ENCODE results near the gene TSEN15. TPM values are rescaled to one million over a fixed set of nuclear protein-coding genes. Genes with fewer than 3 reads are reported as not detected.

TSEN15 gene
- total RNA-seq, 2 experiments from 2014 or later = 11.2 to 12.2 TPM

DNA sequence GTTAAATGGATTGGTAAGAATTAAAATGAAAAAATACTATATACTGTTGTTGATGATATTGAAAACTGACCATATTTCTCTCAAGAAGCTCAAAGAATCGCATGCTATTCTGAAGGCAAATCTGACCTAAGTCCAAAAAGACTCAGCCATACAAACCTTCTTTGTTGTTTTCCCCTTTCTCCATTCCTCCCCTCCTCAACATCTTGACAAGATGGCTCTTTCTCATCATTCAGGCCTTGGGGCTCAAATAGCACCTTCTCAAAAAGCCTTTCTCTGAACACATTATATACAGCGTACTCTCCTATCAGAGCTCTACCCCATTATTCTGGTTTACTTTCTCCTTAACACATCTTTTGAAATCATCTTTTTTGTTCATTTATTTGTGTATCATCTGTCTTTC is 31.2 kb upstream of the TSEN15 start:
- H3K4me1 ChIP-seq (ENCODE audit: insufficient read depth, low read length) = no peaks in the 10 kb centered on the region
- H3K27ac ChIP-seq (ENCODE audit: low read depth in 1 of 2, low read length in 2 of 2) = no peak overlapping the region
- no peaks in the 10 kb centered on the region for H3K4me1 Mint-ChIP-seq (ENCODE audit: low read depth)
- H3K36me3 ChIP-seq (ENCODE audit: insufficient read depth, low read length) = no peaks in the 10 kb centered on the region
- CTCF ChIA-PET = no interaction called here
- no peak overlapping the region for H3K4me3 Mint-ChIP-seq
- peaks cover 0 to 4% of the 10 kb centered on the region in 2 experiments for H3K27me3 ChIP-seq (ENCODE audit: control insufficient read depth in 1 of 2, insufficient read depth in 2 of 2, low read length in 2 of 2)
- no peak for DNase-seq
- no peaks in the 10 kb centered on the region for H3K36me3 Mint-ChIP-seq (ENCODE audit: low read depth)
- TF ChIP-seq, protein P1, sequence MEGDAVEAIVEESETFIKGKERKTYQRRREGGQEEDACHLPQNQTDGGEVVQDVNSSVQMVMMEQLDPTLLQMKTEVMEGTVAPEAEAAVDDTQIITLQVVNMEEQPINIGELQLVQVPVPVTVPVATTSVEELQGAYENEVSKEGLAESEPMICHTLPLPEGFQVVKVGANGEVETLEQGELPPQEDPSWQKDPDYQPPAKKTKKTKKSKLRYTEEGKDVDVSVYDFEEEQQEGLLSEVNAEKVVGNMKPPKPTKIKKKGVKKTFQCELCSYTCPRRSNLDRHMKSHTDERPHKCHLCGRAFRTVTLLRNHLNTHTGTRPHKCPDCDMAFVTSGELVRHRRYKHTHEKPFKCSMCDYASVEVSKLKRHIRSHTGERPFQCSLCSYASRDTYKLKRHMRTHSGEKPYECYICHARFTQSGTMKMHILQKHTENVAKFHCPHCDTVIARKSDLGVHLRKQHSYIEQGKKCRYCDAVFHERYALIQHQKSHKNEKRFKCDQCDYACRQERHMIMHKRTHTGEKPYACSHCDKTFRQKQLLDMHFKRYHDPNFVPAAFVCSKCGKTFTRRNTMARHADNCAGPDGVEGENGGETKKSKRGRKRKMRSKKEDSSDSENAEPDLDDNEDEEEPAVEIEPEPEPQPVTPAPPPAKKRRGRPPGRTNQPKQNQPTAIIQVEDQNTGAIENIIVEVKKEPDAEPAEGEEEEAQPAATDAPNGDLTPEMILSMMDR (IDR thresholded peaks at IDR 0.05) = no peak
- H3K4me3 ChIP-seq (ENCODE audit: low read length) = no peak overlapping the region
- H3K27ac Mint-ChIP-seq = no peak overlapping the region
- H3K9me3 ChIP-seq (ENCODE audit: control insufficient read depth in 1 of 2, insufficient read depth in 1 of 2, low read length in 2 of 2) = no peaks in the 10 kb centered on the region
- intact Hi-C loops (cut with DNase I, micrococcal nuclease) = no loop called here
- H3K27me3 Mint-ChIP-seq = no peaks in the 10 kb centered on the region
- no peak for ATAC-seq (ENCODE audit: poor library complexity)
- POLR2A ChIA-PET = no interaction called here
- no peaks in the 10 kb centered on the region for H3K9me3 Mint-ChIP-seq

DNA sequence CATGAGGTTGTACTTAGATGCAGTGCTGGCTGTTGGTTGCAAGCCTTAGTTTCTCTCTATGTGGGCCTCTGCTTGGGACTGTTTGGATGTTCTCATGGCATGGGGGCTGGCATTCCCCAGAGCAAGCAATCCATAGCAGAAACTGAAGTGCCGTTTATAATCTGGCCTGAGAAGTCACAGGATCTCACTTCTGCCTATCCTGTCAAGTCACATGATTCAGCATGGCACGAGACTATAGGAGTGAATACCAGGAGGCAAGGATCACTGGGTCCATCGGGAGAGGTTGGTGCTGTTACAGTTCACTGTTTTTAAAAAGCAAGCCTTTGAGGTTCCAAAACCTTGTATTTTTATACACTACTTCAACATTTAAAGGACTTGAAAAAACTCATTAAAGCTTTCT is 30.7 kb upstream of the TSEN15 start:
- Mint-ChIP-seq H3K27me3 (no peaks in the 10 kb centered on the region), H3K9me3 (no peaks in the 10 kb centered on the region), H3K4me3 (no peak overlapping the region), H3K4me1 (ENCODE audit: low read depth) (no peaks in the 10 kb centered on the region), H3K36me3 (ENCODE audit: low read depth) (no peaks in the 10 kb centered on the region), H3K27ac (no peak overlapping the region)
- no peaks in the 10 kb centered on the region for H3K36me3 ChIP-seq (ENCODE audit: insufficient read depth, low read length)
- H3K4me3 ChIP-seq (ENCODE audit: low read length) = no peak overlapping the region
- no peak for ATAC-seq (ENCODE audit: poor library complexity)
- peaks cover 0 to 7% of the 10 kb centered on the region in 2 experiments for H3K27me3 ChIP-seq (ENCODE audit: control insufficient read depth in 1 of 2, insufficient read depth in 2 of 2, low read length in 2 of 2)
- TF ChIP-seq, protein P1 (IDR thresholded peaks at IDR 0.05) = no peak
- H3K9me3 ChIP-seq (ENCODE audit: control insufficient read depth in 1 of 2, insufficient read depth in 1 of 2, low read length in 2 of 2) = no peaks in the 10 kb centered on the region
- no peak overlapping the region for H3K27ac ChIP-seq (ENCODE audit: low read depth in 1 of 2, low read length in 2 of 2)
- intact Hi-C loops (cut with DNase I, micrococcal nuclease) = no loop called here
- ChIA-PET POLR2A (no interaction called here), CTCF (no interaction called here)
- no peak for DNase-seq
- H3K4me1 ChIP-seq (ENCODE audit: insufficient read depth, low read length) = no peaks in the 10 kb centered on the region

DNA sequence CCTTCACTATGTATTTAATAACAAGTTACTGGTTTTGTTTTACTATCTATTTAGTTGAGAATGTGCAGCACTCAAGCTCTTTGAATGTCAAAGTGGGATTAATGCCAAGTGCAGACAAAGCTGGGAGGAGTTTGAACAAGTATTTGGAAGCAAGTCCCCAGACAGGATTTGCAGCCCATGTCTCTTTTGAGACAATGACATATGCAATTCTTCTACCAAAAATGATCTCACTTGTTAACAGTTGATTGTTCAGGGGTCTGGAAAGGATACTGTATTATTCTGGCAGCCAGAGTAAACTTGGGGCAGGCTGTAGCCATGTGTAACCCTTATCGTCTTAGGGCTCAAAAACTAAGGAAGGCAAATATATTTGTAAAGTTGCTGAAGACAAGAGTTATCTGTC is 29.8 kb upstream of the TSEN15 start:
- Mint-ChIP-seq H3K27ac (no peak overlapping the region), H3K27me3 (no peaks in the 10 kb centered on the region), H3K4me1 (ENCODE audit: low read depth) (no peaks in the 10 kb centered on the region), H3K4me3 (no peak overlapping the region), H3K9me3 (no peaks in the 10 kb centered on the region), H3K36me3 (ENCODE audit: low read depth) (no peaks in the 10 kb centered on the region)
- POLR2A ChIA-PET = no interaction called here
- intact Hi-C loops (cut with DNase I, micrococcal nuclease) = no loop called here
- Histone ChIP-seq H3K36me3 (ENCODE audit: insufficient read depth, low read length) (no peaks in the 10 kb centered on the region), H3K4me3 (ENCODE audit: low read length) (no peak overlapping the region), H3K27me3 (ENCODE audit: control insufficient read depth in 1 of 2, insufficient read depth in 2 of 2, low read length in 2 of 2) (peaks cover 0 to 10% of the 10 kb centered on the region in 2 experiments), H3K4me1 (ENCODE audit: insufficient read depth, low read length) (no peaks in the 10 kb centered on the region), H3K9me3 (ENCODE audit: control insufficient read depth in 1 of 2, insufficient read depth in 1 of 2, low read length in 2 of 2) (no peaks in the 10 kb centered on the region), H3K27ac (ENCODE audit: low read depth in 1 of 2, low read length in 2 of 2) (no peak overlapping the region)
- ATAC-seq (ENCODE audit: poor library complexity) (no peak), DNase-seq (no peak)
- TF ChIP-seq, protein P1 (IDR thresholded peaks at IDR 0.05) = no peak
- CTCF ChIA-PET = no interaction called here

Measured in CD4-positive, alpha-beta T cell (primary cell).